Right lobe of liver (tissue), 6 donors: Measurements from ENCODE around the gene RXFP1. TPM values are rescaled to one million over a fixed set of nuclear protein-coding genes. Genes with fewer than 3 reads are reported as not detected.
A peak's percentile ranks its signal among the peaks of the same experiment; 100 is the strongest.

Source experiments
- ATAC-seq, 4 donors: fragments of 200-7000 bp; cut with Tn5 transposase; one replicate each; pipeline ENCODE4 v1.9.1; 2020; ENCODE audit warnings: mild to moderate bottlenecking in 4 of 4, moderate library complexity in 4 of 4
- DNase-seq, 3 donors: peaks; one replicate each; pipeline ENCODE4 v3.0.0-alpha.2; 2020
- H3K27ac ChIP-seq, 3 donors: fragments of 200-600 bp; one replicate each; pipeline ENCODE4 v1.8.0; 2022
- H3K27me3 ChIP-seq, 2 donors: fragments of 200-600 bp; one replicate each; pipeline ENCODE4 v1.8.0; 2022
- H3K36me3 ChIP-seq, 4 donors: fragments of 200-600 bp; sonication (generic) in 1 of 4; one replicate each; pipeline versions ENCODE4 v1.5.1 to v1.8.0; 2017 to 2022; ENCODE audit warnings: control low read depth in 1 of 4
- H3K4me1 ChIP-seq, 4 donors: fragments of 200-600 bp; sonication (generic) in 1 of 4; one replicate each; pipeline versions ENCODE4 v1.5.1 to v1.8.0; 2017 to 2022; ENCODE audit warnings: control low read depth in 1 of 4
- H3K4me3 ChIP-seq, 3 donors: fragments of 200-600 bp; one replicate each; pipeline ENCODE4 v1.8.0; 2022
- H3K9me3 ChIP-seq, 4 donors: fragments of 200-600 bp; sonication (generic) in 1 of 4; one replicate each; pipeline versions ENCODE4 v1.5.1 to v1.8.0; 2017 to 2022; ENCODE audit warnings: control low read depth in 1 of 4
- POLR2A ChIP-seq: fragments of 450-650 bp; IDR thresholded peaks from one replicate; pipeline ENCODE4 v1.6.1; 2017; ENCODE audit warnings: antibody characterized with exemption, mild to moderate bottlenecking
- WGBS: methylation state at CpG from one replicate; pipeline ENCODE4 v1.1.6; 2018; ENCODE audit warnings: low coverage, low lambda C conversion rate; ENCODE audit not compliant: insufficient coverage; ENCODE audit errors: missing lambda C conversion rate; 5-methylcytosine and 5-hydroxymethylcytosine counted together
- intact Hi-C, 2 donors: fragments of 100-400 bp; cut with DNase I; formaldehyde crosslinking; loops; one replicate each; pipeline versions ENCODE4 v1.11.2 to v1.14.1; 2022
- long read RNA-seq: library from polyadenylated mRNA; unstranded; transcript quantifications from one replicate; pipeline ENCODE4 v2.0.0, GENCODE V29; 2019
- total RNA-seq, 6 experiments: library from RNA; depleted of rRNA in 2 of 6; stranded (reverse); fragments of >200 nt in 2 of 6; fragmentation: NEBNext Ultra II Directional in 3 of 6; extraction: Animal tissue kit (Norgen Biotek cat#: 25700) in 3 of 6; gene quantifications; one replicate each; pipeline versions ENCODE4 v1.1.0 to v1.2.4, GENCODE V29; 2016 to 2023
- TF ChIP-seq, protein P1 (sequence below), 4 donors: fragments of 200-600 bp in 3 of 4; fragments of 450-650 bp in 1 of 4; IDR thresholded peaks; one replicate each; pipeline versions ENCODE4 v1.5.1 to v1.8.0; 2016 to 2022; ENCODE audit warnings: antibody characterized with exemption in 4 of 4, mild to moderate bottlenecking in 2 of 4
- donor health status: DM: no; HTN: yes; CAD: no.
- donor health status: DM: no; HTN: no; CAD: no.
- donor health status: DM: no; HTN: no; CAD: no.
- donor health status: DM: no; HTN: yes; CAD: no.
- donor health status: DM: no; HTN: yes; CAD: no.

The RXFP1 gene
- total RNA-seq, result 1 to 10 TPM in 4 of 6 experiments, under 1 TPM in 2; 0.88 to 3.4 (median 1.3) TPM
- long read RNA-seq, result 0 reads

GRCh38 chr4:158521484-158522088 is at the start of gene RXFP1:
Gene RXFP1, plus strand, starts transcription at chr4:158521882. Its CDS starts 95 bp downstream, at chr4:158521977.
- Histone ChIP-seq H3K4me1 (no peaks in the 10 kb centered on the region), H3K27ac (peak within 1 kb of the TSS in 1 of 3 donors; percentile 26), H3K27me3 (no peaks in the 10 kb centered on the region), H3K4me3 (no peak within 1 kb of the TSS), H3K9me3 (no peaks in the 10 kb centered on the region), H3K36me3 (no peaks in the 10 kb centered on the region)
- TF ChIP-seq, protein P1, sequence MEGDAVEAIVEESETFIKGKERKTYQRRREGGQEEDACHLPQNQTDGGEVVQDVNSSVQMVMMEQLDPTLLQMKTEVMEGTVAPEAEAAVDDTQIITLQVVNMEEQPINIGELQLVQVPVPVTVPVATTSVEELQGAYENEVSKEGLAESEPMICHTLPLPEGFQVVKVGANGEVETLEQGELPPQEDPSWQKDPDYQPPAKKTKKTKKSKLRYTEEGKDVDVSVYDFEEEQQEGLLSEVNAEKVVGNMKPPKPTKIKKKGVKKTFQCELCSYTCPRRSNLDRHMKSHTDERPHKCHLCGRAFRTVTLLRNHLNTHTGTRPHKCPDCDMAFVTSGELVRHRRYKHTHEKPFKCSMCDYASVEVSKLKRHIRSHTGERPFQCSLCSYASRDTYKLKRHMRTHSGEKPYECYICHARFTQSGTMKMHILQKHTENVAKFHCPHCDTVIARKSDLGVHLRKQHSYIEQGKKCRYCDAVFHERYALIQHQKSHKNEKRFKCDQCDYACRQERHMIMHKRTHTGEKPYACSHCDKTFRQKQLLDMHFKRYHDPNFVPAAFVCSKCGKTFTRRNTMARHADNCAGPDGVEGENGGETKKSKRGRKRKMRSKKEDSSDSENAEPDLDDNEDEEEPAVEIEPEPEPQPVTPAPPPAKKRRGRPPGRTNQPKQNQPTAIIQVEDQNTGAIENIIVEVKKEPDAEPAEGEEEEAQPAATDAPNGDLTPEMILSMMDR (IDR thresholded peaks at IDR 0.05), result no peak
- TF ChIP-seq POLR2A, result no peak
- WGBS, result 53% methylated on average over 11 of the region's 11 CpGs
- intact Hi-C loops, result no loop called here
- ATAC-seq, result no peak
- DNase-seq, result no peak

- no peaks in the 10 kb centered on the region for H3K4me1 ChIP-seq
- TF ChIP-seq POLR2A, result no peak
- TF ChIP-seq, protein P1 (IDR thresholded peaks at IDR 0.05), result no peak
- intact Hi-C loops, result no loop called here
- H3K4me3 ChIP-seq, result no peak overlapping the region
- DNase-seq (no peak), ATAC-seq (no peak)
- no peak overlapping the region for H3K27ac ChIP-seq
- H3K36me3 ChIP-seq, result no peaks in the 10 kb centered on the region
- H3K9me3 ChIP-seq, result no peaks in the 10 kb centered on the region
- H3K27me3 ChIP-seq, result no peaks in the 10 kb centered on the region
Measured at GRCh38 chr4:158481811-158482210, 39.9 kb upstream of the RXFP1 start.

GRCh38 chr4:158484173-158484885 is 37.4 kb upstream of the RXFP1 start:
- no peaks in the 10 kb centered on the region for H3K9me3 ChIP-seq
- intact Hi-C loops, result no loop called here
- 46% methylated on average over 4 of the region's 4 CpGs for WGBS

DNA sequence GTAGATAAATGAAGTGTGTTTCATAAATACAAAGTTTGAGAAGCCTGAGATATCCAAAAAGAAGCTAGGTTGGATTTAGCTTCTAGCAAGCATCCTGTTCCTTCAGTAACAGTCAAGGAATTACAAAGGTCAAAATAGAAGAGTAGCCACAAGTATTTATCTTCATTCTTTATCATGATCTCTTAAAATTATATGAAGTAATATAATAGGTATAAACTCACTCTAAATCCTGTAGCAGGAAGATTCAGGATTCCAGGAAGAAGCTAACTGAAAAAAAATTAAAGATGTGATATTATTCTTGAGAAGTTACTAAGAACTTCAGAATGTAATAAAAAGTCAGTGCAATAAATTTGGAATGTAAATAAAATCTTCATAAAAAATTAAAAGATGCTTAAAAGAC is 31.1 kb upstream of the RXFP1 start:
- TF ChIP-seq, protein P1 (IDR thresholded peaks at IDR 0.05), result no peak
- TF ChIP-seq POLR2A, result no peak
- H3K4me3 ChIP-seq, result no peak overlapping the region
- intact Hi-C loops, result no loop called here
- H3K27ac ChIP-seq, result no peak overlapping the region
- DNase-seq (no peak), ATAC-seq (no peak)
- no peaks in the 10 kb centered on the region for H3K27me3 ChIP-seq
- no peaks in the 10 kb centered on the region for H3K36me3 ChIP-seq
- H3K9me3 ChIP-seq, result no peaks in the 10 kb centered on the region
- no peaks in the 10 kb centered on the region for H3K4me1 ChIP-seq

More at GRCh38 chr4:158484173-158484885, 37.4 kb upstream of the RXFP1 start:
- Histone ChIP-seq H3K27me3 (no peaks in the 10 kb centered on the region), H3K27ac (no peak overlapping the region), H3K4me3 (no peak overlapping the region), H3K4me1 (no peaks in the 10 kb centered on the region), H3K36me3 (no peaks in the 10 kb centered on the region)
- TF ChIP-seq, protein P1 (IDR thresholded peaks at IDR 0.05), result no peak
- TF ChIP-seq POLR2A, result no peak
- no peak for ATAC-seq
- no peak for DNase-seq
